Heart left ventricle (tissue), 16 donors: ENCODE measurements around the gene RNF150. TPM values are rescaled to one million over a fixed set of nuclear protein-coding genes. Genes with fewer than 3 reads are reported as not detected.

Experiments
- ATAC-seq, 4 donors: fragments of 200-7000 bp; cut with Tn5 transposase; one replicate each; pipeline ENCODE4 v1.9.1; 2020 to 2022; ENCODE audit warnings: moderate library complexity in 4 of 4, mild to moderate bottlenecking in 3 of 4, moderate number of reproducible peaks in 1 of 4
- DNase-seq, 5 donors: peaks; one replicate each; pipeline ENCODE4 v3.0.0-alpha.2; 2020
- H3K27ac ChIP-seq, 12 donors: fragments of 200-600 bp; sonication (generic) in 4 of 12; one replicate each; pipeline versions ENCODE4 v1.5.0 to v1.8.0; 2016 to 2022; ENCODE audit warnings: mild to moderate bottlenecking in 2 of 12
- H3K27me3 ChIP-seq, 9 donors: fragments of 200-600 bp; sonication (generic) in 2 of 9; one replicate each; pipeline versions ENCODE4 v1.5.1 to v1.8.0; 2016 to 2022; ENCODE audit warnings: mild to moderate bottlenecking in 3 of 9
- H3K36me3 ChIP-seq, 9 donors: fragments of 200-600 bp; sonication (generic) in 2 of 9; one replicate each; pipeline versions ENCODE4 v1.5.0 to v1.8.0; 2018 to 2022; ENCODE audit warnings: mild to moderate bottlenecking in 2 of 9
- H3K4me1 ChIP-seq, 12 donors: fragments of 200-600 bp; sonication (generic) in 4 of 12; one replicate each; pipeline versions ENCODE4 v1.5.0 to v1.8.0; 2016 to 2022; ENCODE audit warnings: mild to moderate bottlenecking in 3 of 12
- H3K4me3 ChIP-seq, 12 donors: fragments of 200-600 bp; sonication (generic) in 4 of 12; one replicate each; pipeline versions ENCODE4 v1.5.0 to v1.8.0; 2017 to 2022; ENCODE audit warnings: mild to moderate bottlenecking in 9 of 12, moderate library complexity in 4 of 12
- H3K9me3 ChIP-seq, 12 donors: fragments of 200-600 bp; sonication (generic) in 4 of 12; one replicate each; pipeline versions ENCODE4 v1.5.0 to v1.8.0; 2016 to 2022; ENCODE audit warnings: mild to moderate bottlenecking in 1 of 12
- POLR2A ChIP-seq, 2 donors: fragments of 450-650 bp; IDR thresholded peaks; one replicate each; pipeline ENCODE4 v1.6.1; 2017; ENCODE audit warnings: antibody characterized with exemption in 2 of 2, mild to moderate bottlenecking in 2 of 2, moderate library complexity in 2 of 2
- WGBS, 4 donors: extraction: QIAGEN DNeasy Blood & Tissue Kit in 2 of 4; methylation state at CpG; one replicate each; pipeline versions ENCODE4 v1.1.5 to v1.1.7; 2013 to 2018; 5-methylcytosine and 5-hydroxymethylcytosine counted together
- intact Hi-C, 10 donors: fragments of 100-400 bp; cut with DNase I; formaldehyde crosslinking; loops; one replicate each; pipeline versions ENCODE4 v1.11.1 to v1.14.2; 2022
- polyA plus RNA-seq, 2 donors: library from polyadenylated mRNA; stranded (reverse); fragments of 200-250 nt; gene quantifications; one replicate each; pipeline ENCODE4 v1.2.3, GENCODE V29; 2013
- total RNA-seq, 9 donors: library from RNA; depleted of rRNA in 2 of 9; stranded (reverse); fragments of >200 nt in 2 of 9; fragmentation: NEBNext Ultra II Directional in 3 of 9; extraction: Animal tissue kit (Norgen Biotek cat#: 25700) in 3 of 9; gene quantifications; one replicate each; pipeline versions ENCODE4 v1.1.0 to v1.2.4, GENCODE V29; 2016 to 2023
- TF ChIP-seq, protein P1 (sequence below), 12 donors: fragments of 200-600 bp; sonication (generic) in 4 of 12; IDR thresholded peaks; one replicate each; pipeline versions ENCODE4 v1.5.0 to v1.8.0; 2018 to 2022; ENCODE audit warnings: antibody characterized with exemption in 12 of 12, mild to moderate bottlenecking in 5 of 12
- donor health status: ischemic (EF 13 %, LVEDD 7.1; RV severe dilation, severe dysfunction).
- donor health status: healthy with polysubstance abuse.
- donor health status: DM: no; HTN: yes; CAD: no.
- donor health status: DM: no; HTN: no; CAD: no.
- donor health status: ischemic (EF 25% LVEDD 6.9; RV normal size, moderate dysfunction).
- donor health status: ischemic (EF 25% LVEDD 5.7; RV mildly dilated, moderate dysfunction).
- donor health status: healthy.
- donor health status: DM: yes; HTN: yes; CAD: no.
- donor health status: ischemic (EF 35%, LVEDD 5.7; RV mildly dilated, moderate dysfunction).
- donor health status: nonischemic (EF 11% LVEDD 7.7; RV severe dilation, severe dysfunction).
- donor health status: DM: yes; HTN: yes; CAD: no.
- donor health status: PGD.
- donor health status: ischemic (EF 29% LVEDD 5.4; RV normal size, mild dysfunction).
- donor health status: nonischemic (EF 23%, LVEDD 6.1; RV moderate dilation, normal function).

RNF150 gene
- total and polyA plus RNA-seq, 11 donors = 11.9 to 146 (median 72.5) TPM

DNA sequence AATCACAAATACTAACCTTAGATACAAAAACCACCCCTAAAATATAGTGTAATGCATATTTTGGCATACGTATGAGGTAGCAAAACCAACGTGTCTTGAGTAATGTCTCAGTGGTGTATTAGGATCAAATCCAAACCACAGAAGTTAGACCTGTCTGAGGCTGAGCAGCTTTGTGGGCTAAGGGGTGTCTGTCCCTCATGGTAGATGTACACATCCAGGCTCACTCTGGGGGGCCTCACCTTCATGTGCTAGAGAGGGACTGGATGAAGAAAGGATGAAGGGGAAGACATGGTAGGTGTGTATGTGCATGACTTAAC, 189.1 kb downstream of the RNF150 start:
- 73 to 82% (median 77%) methylated on average over 2 of the region's 2 CpGs for WGBS, 4 donors
- intact Hi-C loops = no loop called here
- Histone ChIP-seq H3K9me3 (no peaks in the 10 kb centered on the region), H3K4me3 (no peak overlapping the region), H3K27ac (peak overlapping the region in 1 of 12 donors; percentile 53), H3K27me3 (no peaks in the 10 kb centered on the region), H3K4me1 (peaks cover 0 to 50% (median 21%) of the 10 kb centered on the region in 12 donors), H3K36me3 (peaks cover 0 to 9% (median 0%) of the 10 kb centered on the region in 9 donors)
- TF ChIP-seq POLR2A (IDR thresholded peaks at IDR 0.05) = no peak
- TF ChIP-seq, protein P1, sequence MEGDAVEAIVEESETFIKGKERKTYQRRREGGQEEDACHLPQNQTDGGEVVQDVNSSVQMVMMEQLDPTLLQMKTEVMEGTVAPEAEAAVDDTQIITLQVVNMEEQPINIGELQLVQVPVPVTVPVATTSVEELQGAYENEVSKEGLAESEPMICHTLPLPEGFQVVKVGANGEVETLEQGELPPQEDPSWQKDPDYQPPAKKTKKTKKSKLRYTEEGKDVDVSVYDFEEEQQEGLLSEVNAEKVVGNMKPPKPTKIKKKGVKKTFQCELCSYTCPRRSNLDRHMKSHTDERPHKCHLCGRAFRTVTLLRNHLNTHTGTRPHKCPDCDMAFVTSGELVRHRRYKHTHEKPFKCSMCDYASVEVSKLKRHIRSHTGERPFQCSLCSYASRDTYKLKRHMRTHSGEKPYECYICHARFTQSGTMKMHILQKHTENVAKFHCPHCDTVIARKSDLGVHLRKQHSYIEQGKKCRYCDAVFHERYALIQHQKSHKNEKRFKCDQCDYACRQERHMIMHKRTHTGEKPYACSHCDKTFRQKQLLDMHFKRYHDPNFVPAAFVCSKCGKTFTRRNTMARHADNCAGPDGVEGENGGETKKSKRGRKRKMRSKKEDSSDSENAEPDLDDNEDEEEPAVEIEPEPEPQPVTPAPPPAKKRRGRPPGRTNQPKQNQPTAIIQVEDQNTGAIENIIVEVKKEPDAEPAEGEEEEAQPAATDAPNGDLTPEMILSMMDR (IDR thresholded peaks at IDR 0.05) = no peak
- no peak for ATAC-seq
- no peak for DNase-seq

DNA sequence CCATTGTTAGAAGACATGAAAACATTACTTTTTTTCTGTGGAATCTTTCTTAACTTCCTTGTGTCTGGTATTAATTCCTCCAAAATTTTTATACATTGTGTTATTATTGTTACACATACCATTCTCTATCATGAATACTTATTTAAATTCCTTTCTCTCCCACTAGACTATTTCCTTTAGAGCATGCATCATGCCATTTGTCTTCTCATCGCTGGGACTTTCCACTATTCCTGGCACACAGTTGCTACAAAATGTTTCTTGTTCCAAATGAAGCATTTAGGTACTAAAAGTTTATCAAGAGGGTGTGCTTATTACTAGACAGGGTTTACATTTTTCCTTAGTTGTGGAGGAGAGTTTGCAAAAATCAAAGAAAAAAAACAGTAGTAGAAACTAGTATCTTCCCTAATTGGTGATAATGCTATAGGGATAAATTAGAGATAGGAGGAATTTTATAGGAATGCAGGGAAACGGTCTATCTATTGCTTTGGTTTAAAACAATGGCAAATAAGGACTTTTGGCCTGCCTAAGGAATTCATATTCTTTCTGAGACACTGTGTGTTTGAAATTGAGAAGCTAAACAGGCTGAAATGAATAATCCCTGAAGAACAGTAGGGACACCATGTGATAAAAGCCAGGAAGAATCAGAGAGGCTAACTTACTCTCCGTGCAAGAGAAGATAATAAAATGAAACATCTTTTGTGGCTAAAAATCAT, 189.6 kb downstream of the RNF150 start:
- no peaks in the 10 kb centered on the region for H3K27me3 ChIP-seq
- intact Hi-C loops = no loop called here
- WGBS, 4 donors = 33 to 51% (median 45%) methylated on average over 3 of the region's 3 CpGs
- peaks cover 0 to 9% (median 0%) of the 10 kb centered on the region in 9 donors for H3K36me3 ChIP-seq
- no peaks in the 10 kb centered on the region for H3K9me3 ChIP-seq
- no peak overlapping the region for H3K4me3 ChIP-seq
- DNase-seq (no peak), ATAC-seq (no peak)
- peaks cover 0 to 53% (median 21%) of the 10 kb centered on the region in 12 donors for H3K4me1 ChIP-seq
- TF ChIP-seq, protein P1 (IDR thresholded peaks at IDR 0.05) = no peak
- no peak for TF ChIP-seq POLR2A (IDR thresholded peaks at IDR 0.05)
- H3K27ac ChIP-seq = peak overlapping the region in 1 of 12 donors; percentile 53

- Histone ChIP-seq H3K4me3 (no peak overlapping the region), H3K27ac (peak overlapping the region in 11 of 12 donors; percentile 19 to 66 (median 48)), H3K36me3 (peaks cover 0 to under 1% (median 0%) of the 10 kb centered on the region in 9 donors), H3K27me3 (no peaks in the 10 kb centered on the region), H3K9me3 (no peaks in the 10 kb centered on the region), H3K4me1 (peaks cover 0 to 59% (median 28%) of the 10 kb centered on the region in 12 donors)
- DNase-seq (no peak), ATAC-seq (peak; percentile 19 to 84 (median 70))
- intact Hi-C loops = no loop called here
- 41 to 55% (median 48%) methylated on average over 2 of the region's 2 CpGs for WGBS, 4 donors
- TF ChIP-seq, protein P1 (IDR thresholded peaks at IDR 0.05) = no peak
- no peak for TF ChIP-seq POLR2A (IDR thresholded peaks at IDR 0.05)
These were observed 192.7 kb downstream of the RNF150 start for GRCh38 chr4:140940589-140940988.

GRCh38 chr4:140937866-140938265, 195.4 kb downstream of the RNF150 start:
- no peaks in the 10 kb centered on the region for H3K9me3 ChIP-seq
- H3K27me3 ChIP-seq = no peaks in the 10 kb centered on the region
- no peaks in the 10 kb centered on the region for H3K36me3 ChIP-seq
- no peak overlapping the region for H3K4me3 ChIP-seq
- peak overlapping the region in 9 of 12 donors; percentile 1 to 63 (median 52) for H3K27ac ChIP-seq
- 62 to 76% (median 64%) methylated on average over 6 of the region's 6 CpGs for WGBS, 4 donors
- intact Hi-C loops = no loop called here
- ATAC-seq (no peak), DNase-seq (no peak)
- peaks cover 0 to 56% (median 20%) of the 10 kb centered on the region in 12 donors for H3K4me1 ChIP-seq
- no peak for TF ChIP-seq POLR2A (IDR thresholded peaks at IDR 0.05)
- TF ChIP-seq, protein P1 (IDR thresholded peaks at IDR 0.05) = no peak
